Renal pelvis (tissue), 4 donors: ENCODE results near the gene PCDHGB3. TPM values are rescaled to one million over a fixed set of nuclear protein-coding genes. Genes with fewer than 3 reads are reported as not detected.
"Not testable (repeated sequence)": the region's sequence is repeated elsewhere in the genome, so short reads cannot be mapped to it uniquely, and the experiment has no call there.

ENCODE experiments used
- DNase-seq: peaks from one replicate; pipeline ENCODE4 v3.0.0-alpha.2; 2013
- polyA plus RNA-seq, 3 donors: library from polyadenylated mRNA; unstranded; fragments of 120-200 nt; gene quantifications; one replicate each; pipeline ENCODE4 v1.2.1, GENCODE V29; 2013; ENCODE audit not compliant: insufficient read length in 3 of 3

PCDHGB3 gene
- polyA plus RNA-seq, 3 donors: 1.9 to 2.6 (median 2.5) TPM

DNA sequence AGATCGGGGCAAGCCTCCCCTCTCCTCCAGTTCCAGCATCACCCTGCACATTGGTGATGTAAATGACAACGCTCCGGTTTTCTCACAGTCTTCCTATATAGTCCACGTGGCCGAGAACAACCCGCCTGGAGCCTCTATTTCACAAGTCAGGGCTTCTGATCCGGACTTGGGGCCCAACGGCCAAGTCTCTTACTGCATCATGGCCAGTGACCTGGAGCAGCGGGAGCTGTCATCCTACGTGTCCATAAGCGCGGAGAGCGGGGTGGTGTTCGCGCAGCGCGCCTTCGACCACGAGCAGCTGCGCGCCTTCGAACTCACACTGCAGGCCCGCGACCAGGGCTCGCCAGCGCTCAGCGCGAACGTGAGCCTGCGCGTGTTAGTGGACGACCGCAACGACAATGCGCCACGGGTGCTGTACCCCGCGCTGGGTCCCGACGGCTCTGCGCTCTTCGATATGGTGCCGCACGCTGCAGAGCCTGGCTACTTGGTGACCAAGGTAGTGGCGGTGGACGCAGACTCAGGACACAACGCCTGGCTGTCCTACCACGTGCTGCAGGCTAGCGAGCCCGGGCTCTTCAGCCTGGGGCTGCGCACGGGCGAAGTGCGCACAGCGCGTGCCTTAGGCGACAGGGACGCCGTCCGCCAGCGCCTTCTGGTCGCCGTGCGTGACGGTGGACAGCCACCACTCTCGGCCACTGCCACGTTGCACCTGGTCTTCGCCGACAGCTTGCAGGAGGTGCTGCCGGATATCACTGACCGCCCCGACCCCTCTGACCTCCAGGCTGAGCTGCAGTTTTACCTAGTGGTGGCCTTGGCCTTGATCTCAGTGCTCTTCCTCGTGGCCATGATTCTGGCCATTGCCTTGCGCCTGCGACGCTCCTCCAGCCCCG, 19.4 kb downstream of the PCDHGB3 start:
- no peak for DNase-seq

DNA sequence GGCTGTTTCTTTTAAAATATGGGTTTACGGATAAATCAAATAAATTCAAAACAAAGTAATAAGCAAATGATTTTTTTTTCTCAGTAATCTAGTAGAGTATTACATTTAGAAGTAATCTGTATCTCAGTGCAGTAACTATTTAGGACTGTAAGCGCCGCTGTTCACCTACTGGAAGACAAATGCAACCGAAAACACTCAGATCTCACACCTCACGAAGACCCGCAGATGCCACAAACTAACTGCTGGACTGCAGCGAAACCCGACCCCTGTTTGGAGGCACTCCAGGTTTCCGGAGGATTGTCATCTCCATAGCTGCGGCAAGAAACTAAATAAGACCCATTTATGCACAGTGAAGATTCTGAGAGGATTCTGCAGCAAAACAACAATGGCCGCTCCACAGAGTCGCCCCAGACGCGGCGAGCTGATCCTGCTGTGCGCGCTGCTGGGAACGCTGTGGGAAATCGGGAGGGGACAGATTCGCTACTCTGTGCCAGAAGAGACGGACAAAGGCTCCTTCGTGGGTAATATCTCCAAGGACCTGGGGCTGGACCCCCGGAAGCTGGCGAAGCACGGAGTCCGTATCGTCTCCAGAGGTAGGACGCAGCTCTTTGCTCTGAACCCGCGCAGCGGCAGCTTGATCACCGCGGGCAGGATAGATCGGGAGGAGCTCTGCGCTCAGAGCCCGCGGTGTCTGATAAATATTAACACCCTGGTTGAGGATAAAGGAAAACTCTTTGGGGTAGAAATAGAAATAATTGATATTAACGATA, 22.6 kb downstream of the PCDHGB3 start, which contains the start of gene PCDHGA8:
Gene PCDHGA8, plus strand, starts transcription at position 205 of the 770 bp plus-strand sequence. Its CDS starts 181 bp downstream, at position 386.
- no peak for DNase-seq

DNA sequence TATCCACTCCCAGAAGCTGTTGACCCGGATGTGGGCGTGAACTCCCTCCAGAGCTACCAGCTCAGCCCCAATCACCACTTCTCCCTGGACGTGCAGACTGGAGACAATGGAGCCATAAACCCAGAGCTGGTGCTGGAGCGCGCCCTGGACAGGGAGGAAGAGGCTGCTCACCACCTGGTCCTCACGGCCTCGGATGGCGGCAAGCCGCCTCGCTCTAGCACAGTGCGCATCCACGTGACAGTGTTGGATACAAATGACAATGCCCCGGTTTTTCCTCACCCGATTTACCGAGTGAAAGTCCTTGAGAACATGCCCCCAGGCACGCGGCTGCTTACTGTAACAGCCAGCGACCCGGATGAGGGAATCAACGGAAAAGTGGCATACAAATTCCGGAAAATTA, 23.2 kb downstream of the PCDHGB3 start:
- no peak for DNase-seq

DNA sequence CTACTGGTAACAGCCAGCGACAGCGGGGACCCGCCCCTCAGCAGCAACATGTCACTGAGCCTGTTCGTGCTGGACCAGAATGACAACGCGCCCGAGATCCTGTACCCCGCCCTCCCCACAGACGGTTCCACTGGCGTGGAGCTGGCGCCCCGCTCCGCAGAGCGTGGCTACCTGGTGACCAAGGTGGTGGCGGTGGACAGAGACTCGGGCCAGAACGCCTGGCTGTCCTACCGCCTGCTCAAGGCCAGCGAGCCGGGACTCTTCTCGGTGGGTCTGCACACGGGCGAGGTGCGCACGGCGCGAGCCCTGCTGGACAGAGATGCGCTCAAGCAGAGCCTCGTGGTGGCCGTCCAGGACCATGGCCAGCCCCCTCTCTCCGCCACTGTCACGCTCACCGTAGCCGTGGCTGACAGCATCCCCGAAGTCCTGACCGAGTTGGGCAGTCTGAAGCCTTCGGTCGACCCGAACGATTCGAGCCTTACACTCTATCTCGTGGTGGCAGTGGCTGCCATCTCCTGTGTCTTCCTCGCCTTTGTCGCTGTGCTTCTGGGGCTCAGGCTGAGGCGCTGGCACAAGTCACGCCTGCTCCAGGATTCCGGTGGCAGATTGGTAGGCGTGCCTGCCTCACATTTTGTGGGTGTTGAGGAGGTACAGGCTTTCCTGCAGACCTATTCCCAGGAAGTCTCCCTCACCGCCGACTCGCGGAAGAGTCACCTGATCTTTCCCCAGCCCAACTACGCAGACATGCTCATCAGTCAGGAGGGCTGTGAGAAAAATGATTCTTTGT, 24.6 kb downstream of the PCDHGB3 start:
- DNase-seq: not testable (repeated sequence)

DNA sequence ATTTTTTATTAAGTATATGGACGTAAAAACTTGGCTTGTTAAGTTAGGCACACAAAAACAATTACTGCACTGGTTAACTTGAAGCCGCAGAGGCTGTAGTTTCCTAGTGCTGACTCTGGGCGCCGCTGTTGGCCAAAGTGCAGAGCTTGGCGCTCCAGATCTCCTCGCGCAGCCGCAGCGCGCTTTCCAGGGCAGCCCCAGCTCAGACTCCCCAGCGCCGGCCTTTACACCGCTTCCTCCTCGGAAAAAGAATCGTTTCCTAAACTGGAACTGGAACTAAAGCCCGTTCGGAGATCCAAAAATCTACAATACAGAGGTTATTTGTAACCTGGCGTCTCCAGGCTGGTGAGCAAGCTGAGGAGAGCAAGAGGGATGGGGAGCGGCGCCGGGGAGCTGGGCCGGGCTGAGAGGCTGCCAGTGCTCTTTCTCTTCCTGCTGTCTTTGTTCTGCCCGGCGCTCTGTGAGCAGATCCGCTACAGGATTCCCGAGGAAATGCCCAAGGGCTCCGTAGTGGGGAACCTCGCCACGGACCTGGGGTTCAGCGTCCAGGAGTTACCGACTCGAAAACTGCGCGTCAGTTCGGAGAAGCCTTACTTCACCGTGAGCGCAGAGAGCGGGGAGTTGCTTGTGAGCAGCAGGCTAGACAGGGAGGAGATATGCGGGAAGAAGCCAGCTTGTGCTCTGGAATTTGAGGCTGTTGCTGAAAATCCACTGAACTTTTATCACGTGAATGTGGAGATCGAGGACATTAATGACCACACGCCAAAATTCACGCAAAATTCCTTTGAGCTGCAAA, 27.9 kb downstream of the PCDHGB3 start, which contains the start of gene PCDHGB5:
Gene PCDHGB5, plus strand, starts transcription at position 192 of the 796 bp plus-strand sequence. Its CDS starts 181 bp downstream, at position 373.
- DNase-seq: not testable (repeated sequence)

DNA sequence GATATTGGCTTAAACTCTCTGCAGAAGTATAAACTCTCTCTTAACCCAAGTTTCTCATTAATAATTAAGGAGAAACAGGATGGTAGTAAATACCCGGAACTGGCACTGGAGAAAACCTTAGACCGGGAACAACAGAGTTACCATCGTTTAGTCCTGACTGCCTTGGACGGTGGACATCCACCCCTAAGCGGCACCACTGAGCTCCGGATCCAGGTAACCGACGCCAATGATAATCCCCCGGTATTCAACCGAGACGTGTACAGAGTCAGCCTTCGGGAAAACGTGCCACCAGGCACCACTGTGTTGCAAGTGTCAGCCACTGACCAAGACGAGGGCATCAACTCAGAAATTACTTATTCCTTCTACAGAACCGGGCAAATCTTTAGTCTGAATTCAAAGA, 28.6 kb downstream of the PCDHGB3 start:
- no peak for DNase-seq

DNA sequence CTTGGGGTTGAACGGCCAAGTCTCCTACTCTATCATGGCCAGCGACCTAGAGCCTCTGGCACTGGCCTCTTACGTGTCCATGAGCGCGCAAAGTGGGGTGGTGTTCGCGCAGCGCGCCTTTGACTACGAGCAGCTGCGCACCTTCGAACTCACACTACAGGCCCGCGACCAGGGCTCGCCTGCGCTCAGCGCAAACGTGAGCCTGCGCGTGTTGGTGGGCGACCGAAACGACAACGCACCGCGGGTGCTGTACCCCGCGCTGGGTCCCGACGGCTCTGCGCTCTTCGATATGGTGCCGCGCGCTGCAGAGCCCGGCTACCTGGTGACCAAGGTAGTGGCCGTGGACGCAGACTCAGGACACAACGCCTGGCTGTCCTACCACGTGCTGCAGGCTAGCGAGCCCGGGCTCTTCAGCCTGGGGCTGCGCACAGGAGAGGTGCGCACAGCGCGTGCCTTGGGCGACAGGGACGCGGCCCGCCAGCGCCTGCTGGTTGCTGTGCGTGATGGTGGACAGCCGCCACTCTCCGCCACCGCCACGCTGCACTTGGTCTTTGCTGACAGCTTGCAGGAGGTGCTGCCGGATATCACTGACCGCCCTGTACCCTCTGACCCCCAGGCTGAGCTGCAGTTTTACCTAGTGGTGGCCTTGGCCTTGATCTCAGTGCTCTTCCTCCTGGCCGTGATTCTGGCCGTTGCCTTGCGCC, 29.7 kb downstream of the PCDHGB3 start:
- DNase-seq: no peak

DNA sequence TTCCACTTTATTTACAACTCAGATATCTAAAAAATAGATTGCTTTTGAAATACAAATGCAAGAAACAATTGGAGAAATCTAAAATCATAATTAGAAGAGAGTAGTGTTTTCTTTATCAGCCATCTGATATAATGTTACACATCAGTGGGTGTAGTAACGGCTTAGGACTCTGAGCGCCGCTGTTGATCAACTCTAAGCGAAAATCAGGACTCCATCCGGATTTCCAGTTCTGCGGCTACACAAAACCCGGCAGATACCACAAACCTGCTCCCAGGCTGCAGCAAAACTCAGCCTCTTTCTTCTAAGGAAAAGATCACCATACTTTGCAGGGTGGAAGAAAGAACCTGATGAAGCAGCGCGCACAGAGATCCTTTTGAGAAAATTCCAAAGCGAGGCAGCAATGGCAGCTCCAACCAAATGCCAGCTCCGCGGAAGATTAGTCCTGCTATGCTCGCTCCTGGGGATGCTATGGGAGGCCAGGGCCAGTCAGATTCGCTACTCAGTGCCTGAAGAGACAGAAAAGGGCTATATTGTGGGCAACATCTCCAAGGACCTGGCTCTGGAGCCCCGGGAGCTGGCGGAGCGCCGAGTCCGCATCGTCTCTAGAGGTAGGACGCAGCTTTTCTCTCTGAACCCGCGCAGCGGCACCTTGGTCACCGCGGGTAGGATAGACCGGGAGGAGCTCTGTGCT, 32.7 kb downstream of the PCDHGB3 start, which contains the start of gene PCDHGA9:
Gene PCDHGA9, plus strand, starts transcription at position 226 of the 691 bp plus-strand sequence. Its CDS starts 175 bp downstream, at position 401.
- no peak for DNase-seq

DNA sequence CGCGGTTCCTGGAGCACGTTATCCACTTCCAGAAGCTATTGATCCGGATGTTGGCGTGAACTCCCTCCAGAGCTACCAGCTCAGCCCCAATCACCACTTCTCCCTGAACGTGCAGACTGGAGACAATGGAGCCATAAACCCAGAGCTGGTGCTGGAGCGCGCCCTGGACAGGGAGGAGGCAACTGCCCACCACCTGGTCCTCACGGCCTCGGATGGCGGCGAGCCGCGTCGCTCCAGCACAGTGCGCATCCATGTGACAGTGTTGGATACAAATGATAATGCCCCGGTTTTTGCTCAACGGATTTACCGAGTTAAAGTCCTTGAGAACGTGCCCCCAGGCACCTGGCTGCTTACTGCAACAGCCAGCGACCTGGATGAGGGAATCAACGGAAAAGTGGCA, 33.3 kb downstream of the PCDHGB3 start:
- no peak for DNase-seq

DNA sequence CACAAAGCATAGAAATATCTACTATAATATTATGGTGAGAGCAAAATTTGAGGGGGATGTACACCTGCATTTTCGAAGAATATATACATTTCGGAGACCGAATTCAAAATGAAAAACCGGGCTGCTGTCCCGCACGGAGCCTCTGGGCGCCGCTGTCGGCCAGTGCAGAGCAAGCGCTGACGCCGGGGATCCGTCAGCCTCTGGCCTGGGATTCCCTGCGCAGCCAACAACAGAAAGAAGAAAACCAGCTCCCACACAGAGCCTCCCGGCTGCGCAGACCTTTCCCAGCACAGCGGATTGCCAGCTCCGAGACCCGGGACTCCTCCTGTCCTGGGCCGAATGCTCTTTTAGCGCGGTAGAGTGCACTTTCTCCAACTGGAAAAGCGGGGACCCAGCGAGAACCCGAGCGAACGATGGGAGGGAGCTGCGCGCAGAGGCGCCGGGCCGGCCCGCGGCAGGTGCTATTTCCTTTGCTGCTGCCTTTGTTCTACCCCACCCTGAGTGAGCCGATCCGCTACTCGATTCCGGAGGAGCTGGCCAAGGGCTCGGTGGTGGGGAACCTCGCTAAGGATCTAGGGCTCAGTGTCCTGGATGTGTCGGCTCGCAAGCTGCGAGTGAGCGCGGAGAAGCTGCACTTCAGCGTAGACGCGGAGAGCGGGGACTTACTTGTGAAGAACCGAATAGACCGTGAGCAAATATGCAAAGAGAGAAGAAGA, 37.9 kb downstream of the PCDHGB3 start, which contains the start of gene PCDHGB6:
Gene PCDHGB6, plus strand, starts transcription at position 232 of the 716 bp plus-strand sequence. Its CDS starts 182 bp downstream, at position 414.
- not testable (repeated sequence) for DNase-seq

DNA sequence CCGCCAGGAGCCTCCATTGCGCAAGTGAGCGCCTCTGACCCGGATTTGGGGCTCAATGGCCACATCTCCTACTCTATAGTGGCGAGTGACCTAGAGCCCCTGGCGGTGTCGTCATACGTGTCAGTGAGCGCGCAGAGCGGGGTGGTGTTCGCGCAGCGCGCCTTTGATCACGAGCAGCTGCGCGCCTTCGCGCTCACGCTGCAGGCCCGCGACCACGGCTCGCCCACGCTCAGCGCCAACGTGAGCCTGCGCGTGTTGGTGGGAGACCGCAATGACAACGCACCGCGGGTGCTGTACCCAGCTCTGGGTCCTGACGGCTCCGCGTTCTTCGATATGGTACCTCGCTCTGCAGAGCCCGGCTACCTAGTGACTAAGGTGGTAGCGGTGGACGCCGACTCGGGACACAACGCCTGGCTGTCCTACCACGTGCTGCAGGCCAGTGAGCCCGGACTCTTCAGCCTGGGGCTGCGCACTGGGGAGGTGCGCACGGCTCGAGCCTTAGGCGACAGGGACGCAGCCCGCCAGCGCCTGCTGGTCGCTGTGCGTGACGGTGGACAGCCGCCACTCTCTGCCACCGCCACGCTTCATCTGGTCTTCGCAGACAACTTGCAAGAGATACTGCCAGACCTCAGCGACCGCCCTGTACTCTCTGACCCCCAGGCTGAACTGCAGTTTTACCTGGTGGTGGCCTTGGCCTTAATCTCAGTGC, 39.7 kb downstream of the PCDHGB3 start:
- DNase-seq: no peak

DNA sequence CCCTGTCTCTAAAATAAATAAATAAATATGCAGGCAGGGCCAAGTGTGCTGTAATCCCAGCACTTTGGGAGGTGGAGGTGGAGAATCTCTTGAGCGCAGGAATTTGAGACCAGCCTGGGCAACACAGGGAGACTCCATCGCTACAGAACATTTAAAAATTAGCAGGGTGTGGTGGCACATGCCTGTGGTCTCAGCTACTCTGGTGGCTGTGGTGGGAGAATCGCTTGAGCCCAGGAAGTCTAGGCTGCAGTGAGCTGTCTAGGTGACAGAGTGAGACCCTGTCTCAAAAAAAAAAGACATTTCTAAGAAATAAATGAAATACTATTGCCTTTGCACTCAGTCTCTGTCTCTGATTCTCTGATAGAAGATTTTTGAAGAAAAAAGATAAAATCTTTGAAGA, 41.5 kb downstream of the PCDHGB3 start:
- no peak for DNase-seq

DNA sequence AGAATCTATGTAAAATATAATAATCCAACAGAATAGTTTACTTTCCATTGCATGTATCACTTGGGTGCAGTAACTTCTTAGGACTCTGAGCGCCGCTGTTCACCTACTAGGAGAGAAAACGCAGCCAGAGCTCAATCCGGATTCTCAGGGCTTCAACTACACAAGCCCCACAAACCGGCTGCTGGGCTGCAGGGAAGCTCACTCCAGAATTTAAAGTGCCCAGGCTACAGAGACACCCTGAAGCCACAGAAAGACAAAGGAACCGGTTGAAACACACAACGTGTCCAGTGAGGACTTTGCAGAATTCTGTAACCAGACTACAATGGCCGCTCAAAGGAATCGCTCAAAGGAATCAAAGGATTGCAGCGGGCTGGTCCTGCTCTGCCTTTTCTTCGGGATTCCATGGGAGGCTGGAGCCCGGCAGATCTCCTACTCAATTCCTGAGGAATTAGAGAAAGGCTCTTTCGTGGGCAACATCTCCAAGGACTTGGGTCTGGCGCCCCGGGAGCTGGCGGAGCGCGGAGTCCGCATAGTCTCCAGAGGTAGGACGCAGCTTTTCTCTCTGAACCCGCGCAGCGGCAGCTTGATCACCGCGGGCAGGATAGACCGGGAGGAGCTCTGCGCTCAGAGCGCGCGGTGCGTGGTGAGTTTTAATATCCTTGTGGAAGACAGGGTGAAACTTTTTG, 43.0 kb downstream of the PCDHGB3 start, which contains the start of gene PCDHGA10:
Gene PCDHGA10, plus strand, starts transcription at position 134 of the 686 bp plus-strand sequence. Its CDS starts 189 bp downstream, at position 323.
- DNase-seq: no peak

DNA sequence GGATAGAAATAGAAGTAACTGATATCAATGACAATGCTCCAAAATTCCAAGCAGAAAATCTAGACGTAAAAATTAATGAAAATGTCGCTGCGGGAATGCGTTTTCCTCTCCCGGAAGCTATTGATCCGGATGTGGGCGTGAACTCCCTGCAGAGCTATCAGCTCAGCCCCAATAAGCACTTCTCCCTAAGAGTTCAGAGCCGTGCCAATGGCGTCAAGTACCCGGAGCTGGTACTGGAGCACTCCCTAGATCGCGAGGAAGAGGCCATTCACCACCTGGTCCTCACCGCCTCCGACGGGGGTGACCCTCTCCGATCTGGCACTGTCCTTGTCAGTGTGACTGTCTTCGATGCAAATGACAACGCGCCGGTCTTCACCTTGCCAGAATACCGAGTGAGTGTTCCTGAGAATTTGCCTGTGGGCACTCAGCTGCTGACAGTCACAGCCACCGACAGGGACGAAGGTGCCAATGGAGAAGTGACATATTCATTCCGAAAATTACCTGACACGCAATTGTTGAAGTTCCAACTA, 43.6 kb downstream of the PCDHGB3 start:
- no peak for DNase-seq

DNA sequence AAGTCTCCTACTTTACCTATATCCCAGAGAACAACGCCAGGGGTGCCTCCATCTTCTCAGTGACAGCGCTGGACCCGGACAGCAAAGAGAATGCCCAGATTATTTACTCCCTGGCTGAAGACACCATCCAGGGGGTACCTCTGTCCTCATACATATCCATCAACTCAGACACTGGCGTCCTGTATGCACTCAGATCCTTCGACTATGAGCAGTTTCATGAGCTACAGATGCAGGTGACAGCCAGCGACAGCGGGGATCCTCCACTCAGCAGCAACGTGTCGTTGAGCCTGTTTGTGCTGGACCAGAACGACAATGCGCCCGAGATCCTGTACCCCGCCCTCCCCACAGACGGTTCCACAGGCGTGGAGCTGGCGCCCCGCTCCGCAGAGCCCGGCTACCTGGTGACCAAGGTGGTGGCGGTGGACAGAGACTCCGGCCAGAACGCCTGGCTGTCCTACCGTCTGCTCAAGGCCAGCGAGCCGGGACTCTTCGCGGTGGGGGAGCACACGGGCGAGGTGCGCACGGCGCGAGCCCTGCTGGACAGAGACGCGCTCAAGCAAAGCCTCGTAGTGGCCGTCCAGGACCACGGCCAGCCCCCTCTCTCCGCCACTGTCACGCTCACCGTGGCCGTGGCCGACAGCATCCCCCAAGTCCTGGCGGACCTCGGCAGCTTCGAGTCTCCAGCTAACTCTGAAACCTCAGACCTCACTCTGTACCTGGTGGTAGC, 44.7 kb downstream of the PCDHGB3 start:
- not testable (repeated sequence) for DNase-seq

DNA sequence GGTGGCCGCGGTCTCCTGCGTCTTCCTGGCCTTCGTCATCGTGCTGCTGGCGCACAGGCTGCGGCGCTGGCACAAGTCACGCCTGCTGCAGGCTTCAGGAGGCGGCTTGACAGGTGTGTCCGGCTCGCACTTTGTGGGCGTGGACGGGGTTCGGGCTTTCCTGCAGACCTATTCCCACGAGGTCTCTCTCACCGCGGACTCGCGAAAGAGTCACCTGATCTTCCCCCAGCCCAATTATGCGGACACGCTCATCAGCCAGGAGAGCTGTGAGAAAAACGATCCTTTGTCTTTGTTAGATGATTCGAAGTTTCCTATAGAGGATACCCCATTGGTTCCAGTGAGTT, 45.2 kb downstream of the PCDHGB3 start:
- DNase-seq: not testable (repeated sequence)
